Omental fat pad (tissue), 4 donors: ENCODE results near the gene FLYWCH2. TPM values are rescaled to one million over a fixed set of nuclear protein-coding genes. Genes with fewer than 3 reads are reported as not detected.

Experiments used
- total RNA-seq, 4 donors: library from RNA; depleted of rRNA; stranded (reverse); fragments of >200 nt; gene quantifications; one replicate each; pipeline ENCODE4 v1.1.0, GENCODE V29; 2016

FLYWCH2 gene
- total RNA-seq, 4 donors from 2014 or later, result 22.1 to 78.7 (median 37.3) TPM

Other genes starting within 250 kb of the FLYWCH2 start
- gene KCTD5, start 200.7 kb upstream of the FLYWCH2 start, total RNA-seq, result 10 to 100 TPM; 10.9 to 21.1 (median 20.1) TPM
- gene PRSS27, start 163.0 kb upstream of the FLYWCH2 start, total RNA-seq, result 1 to 10 TPM in 2 of 4 donors, under 1 TPM in 2; 0.65 to 1.2 (median 1.0) TPM
- gene SRRM2, start 130.6 kb upstream of the FLYWCH2 start, total RNA-seq, result 100 to 1,000 TPM; 230 to 465 (median 368) TPM
- 100 to 1,000 TPM; 181 to 341 (median 323) TPM for gene ELOB, start 105.9 kb upstream of the FLYWCH2 start, total RNA-seq
- gene PRSS33, start 95.7 kb upstream of the FLYWCH2 start, total RNA-seq, result not detected
- not detected for gene PRSS41, start 84.7 kb upstream of the FLYWCH2 start, total RNA-seq
- 1 to 10 TPM in 1 of 4 donors, under 1 TPM in 1, not detected in 2; 0.65 to 1.0 TPM for gene PRSS21, start 66.0 kb upstream of the FLYWCH2 start, total RNA-seq
- 1 to 10 TPM in 1 of 4 donors, not detected in 3; 1.0 TPM for gene ZG16B, start 52.9 kb upstream of the FLYWCH2 start, total RNA-seq
- not detected for gene PRSS22, start 25.0 kb upstream of the FLYWCH2 start, total RNA-seq
- gene FLYWCH1, start 28.7 kb downstream of the FLYWCH2 start, total RNA-seq, result 10 to 100 TPM; 14.8 to 45.6 (median 26.6) TPM
- gene KREMEN2, start 81.1 kb downstream of the FLYWCH2 start, total RNA-seq, result not detected
- gene PAQR4, start 86.1 kb downstream of the FLYWCH2 start, total RNA-seq, result 1 to 10 TPM; 1.9 to 6.8 (median 3.5) TPM
- gene PKMYT1, start 97.2 kb downstream of the FLYWCH2 start, total RNA-seq, result 1 to 10 TPM in 1 of 4 donors, under 1 TPM in 2, not detected in 1; 0.25 to 1.7 (median 0.79) TPM
- under 1 TPM in 2 of 4 donors, not detected in 2; 0.24 to 0.63 TPM for gene CLDN9, start 129.7 kb downstream of the FLYWCH2 start, total RNA-seq
- not detected for gene CLDN6, start 135.0 kb downstream of the FLYWCH2 start, total RNA-seq
- gene TNFRSF12A, start 137.2 kb downstream of the FLYWCH2 start, total RNA-seq, result 100 to 1,000 TPM in 2 of 4 donors, 10 to 100 TPM in 1, 1 to 10 TPM in 1; 9.0 to 465 (median 94.3) TPM
- 10 to 100 TPM in 3 of 4 donors, 1 to 10 TPM in 1; 8.5 to 20.6 (median 13.1) TPM for gene HCFC1R1, start 140.7 kb downstream of the FLYWCH2 start, total RNA-seq
- gene THOC6, start 140.8 kb downstream of the FLYWCH2 start, total RNA-seq, result 10 to 100 TPM; 15.7 to 33.9 (median 26.7) TPM
- under 1 TPM in 1 of 4 donors, not detected in 3; 0.47 TPM for gene BICDL2, start 153.7 kb downstream of the FLYWCH2 start, total RNA-seq
- gene MMP25, start 163.3 kb downstream of the FLYWCH2 start, total RNA-seq, result 10 to 100 TPM in 1 of 4 donors, 1 to 10 TPM in 3; 1.2 to 38.8 (median 2.2) TPM
- 10 to 100 TPM; 16.5 to 73.0 (median 25.6) TPM for gene IL32, start 182.4 kb downstream of the FLYWCH2 start, total RNA-seq
- under 1 TPM in 1 of 4 donors, not detected in 3; 0.28 TPM for gene ZSCAN10, start 216.1 kb downstream of the FLYWCH2 start, total RNA-seq
- gene ZNF205, start 229.4 kb downstream of the FLYWCH2 start, total RNA-seq, result 10 to 100 TPM in 2 of 4 donors, 1 to 10 TPM in 2; 7.1 to 16.1 (median 9.7) TPM